Stimulated activated CD4-positive, alpha-beta T cell treated with anti-CD3 and anti-CD28 coated beads, Interleukin-1b, Interleukin-23, amount 100 ng/mL, for 24 hours (primary cell): ENCODE measurements around the gene DDB1.

Experiments used
- DNase-seq, 4 experiments: peaks; one replicate each; pipeline ENCODE4 v3.0.0-alpha.2; 2020; ENCODE audit warnings: low read depth in 4 of 4, low spot score in 1 of 4

DDB1 gene

DNA sequence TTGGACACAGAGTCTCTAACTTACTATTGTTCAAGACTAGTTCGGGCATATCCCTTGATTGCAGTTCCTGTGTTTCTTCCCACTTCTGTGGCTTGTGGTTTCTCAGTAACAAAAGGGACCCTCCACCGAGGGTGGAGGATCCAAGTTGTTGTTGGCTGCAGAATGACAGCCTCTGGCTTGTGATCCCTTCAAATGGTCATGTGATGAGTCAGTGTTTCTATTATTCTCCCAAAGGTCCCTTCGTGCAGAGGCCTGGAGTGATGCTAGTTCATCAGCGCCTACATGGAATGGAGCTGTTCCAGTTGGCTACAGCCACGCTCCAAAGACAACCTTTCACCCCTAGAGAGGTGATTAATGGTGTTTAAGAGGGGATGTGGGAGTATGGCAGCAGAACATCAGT lies 35.2 kb downstream of the DDB1 start:
- DNase-seq, result no peak

GRCh38 chr11:61297341-61297740 lies 35.6 kb downstream of the DDB1 start:
- no peak for DNase-seq

GRCh38 chr11:61295596-61295926 lies 37.3 kb downstream of the DDB1 start:
- DNase-seq, result no peak

DNA sequence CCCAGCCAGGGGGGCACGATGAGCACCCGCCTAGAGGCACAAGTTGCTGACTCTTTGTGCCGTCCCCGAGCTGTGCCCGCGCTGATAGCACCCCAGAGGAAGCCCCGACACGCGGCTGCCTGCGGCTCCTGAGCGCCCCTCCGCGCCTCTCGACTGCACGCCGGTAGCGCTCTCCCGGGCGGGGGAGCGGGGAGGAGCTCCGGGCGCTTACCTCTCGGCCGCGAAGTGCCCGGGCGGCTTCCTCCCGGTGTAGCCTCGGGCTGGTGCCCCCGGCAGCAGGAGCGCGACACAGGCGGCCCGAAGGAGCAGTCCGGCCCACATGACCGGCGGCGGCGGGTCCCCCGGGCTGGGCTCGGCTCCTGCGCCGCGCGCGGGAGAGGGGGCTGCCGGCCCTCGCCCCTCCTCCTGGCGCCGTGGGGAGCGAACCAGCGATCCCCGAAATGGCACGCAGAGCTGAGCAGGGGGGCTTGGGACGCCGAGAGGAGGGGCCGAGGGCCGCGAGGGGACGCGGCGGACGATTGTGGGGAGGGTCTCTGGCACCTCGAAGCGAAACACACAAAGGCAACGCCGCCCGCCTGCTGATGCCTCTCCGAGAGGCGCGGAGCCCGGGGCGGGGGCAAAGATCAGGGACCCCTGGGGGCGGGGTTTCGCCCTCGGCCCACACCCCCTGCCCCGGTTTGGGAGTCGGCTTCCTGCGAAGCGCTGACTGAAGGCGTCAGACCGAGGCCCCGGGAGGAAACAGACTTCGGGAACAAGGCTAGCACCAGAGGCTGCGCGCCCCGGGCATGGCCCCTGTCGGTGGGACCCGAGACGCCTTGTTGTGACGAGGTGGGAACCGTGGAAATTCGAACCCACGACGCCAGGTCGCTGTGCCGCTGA lies 37.9 kb downstream of the DDB1 start, which contains the start of gene VWCE:
Gene VWCE (minus strand): TSS at position 600 of the 879 bp plus-strand sequence. CDS start 279 bp downstream, at position 321.
- peak; percentile 32 to 67 (median 50) for DNase-seq

GRCh38 chr11:61293867-61294716 lies 38.8 kb downstream of the DDB1 start:
- DNase-seq, result peak; percentile 12 to 52 (median 30)

DNA sequence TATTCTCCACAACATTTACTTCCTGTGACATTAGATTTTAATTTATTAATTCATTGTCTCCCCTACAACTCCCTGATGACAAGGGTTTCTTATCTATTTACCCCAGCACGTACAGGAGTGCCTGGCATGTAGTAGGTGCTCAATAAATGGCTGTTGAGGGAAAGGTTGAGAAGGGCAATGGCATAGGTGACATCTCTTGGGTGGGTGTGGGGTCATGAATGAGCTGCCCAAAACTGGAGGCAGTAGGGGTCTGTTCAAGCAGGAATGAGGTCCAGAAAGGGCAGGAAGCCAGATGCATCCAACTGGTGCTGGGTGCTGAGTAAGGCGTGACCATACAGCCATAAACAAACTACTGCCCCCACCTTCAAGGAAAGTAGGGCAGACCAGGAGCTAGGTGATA lies 40.5 kb downstream of the DDB1 start:
- DNase-seq, result no peak

- DNase-seq, result no peak
These were observed 41.8 kb downstream of the DDB1 start for GRCh38 chr11:61290905-61291690.

DNA sequence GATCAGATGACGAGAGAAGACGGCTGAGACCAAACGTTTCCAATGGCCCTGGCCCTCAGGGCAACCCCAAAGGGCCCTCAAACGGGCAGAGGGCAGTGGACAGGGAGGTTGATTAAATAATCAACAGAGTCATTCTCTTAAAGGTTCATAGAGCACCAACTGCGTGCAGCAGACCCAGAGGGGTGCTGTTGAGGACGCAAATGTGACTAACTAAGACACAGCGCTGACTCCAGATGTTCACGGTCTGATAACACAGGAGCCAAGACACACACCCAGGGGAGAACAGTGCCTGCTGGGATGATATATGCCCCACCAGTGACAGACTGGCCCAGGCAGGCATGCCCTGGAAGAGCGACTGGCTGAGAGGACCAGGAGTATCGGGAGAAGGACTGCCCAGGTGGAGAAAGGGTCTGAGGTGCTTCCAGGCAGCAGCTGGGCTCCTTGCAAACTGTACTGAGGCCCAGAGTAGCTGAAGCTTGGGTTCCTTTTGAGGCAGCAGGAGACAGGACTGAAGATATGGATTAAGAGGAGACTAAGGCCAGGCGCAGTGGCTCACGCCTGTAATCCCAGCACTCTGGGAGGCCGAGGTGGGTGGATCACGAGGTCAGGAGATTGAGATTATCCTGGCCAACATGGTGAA lies 45.4 kb downstream of the DDB1 start:
- no peak for DNase-seq

- no peak for DNase-seq
These were observed 49.3 kb downstream of the DDB1 start for GRCh38 chr11:61283613-61284012.

DNA sequence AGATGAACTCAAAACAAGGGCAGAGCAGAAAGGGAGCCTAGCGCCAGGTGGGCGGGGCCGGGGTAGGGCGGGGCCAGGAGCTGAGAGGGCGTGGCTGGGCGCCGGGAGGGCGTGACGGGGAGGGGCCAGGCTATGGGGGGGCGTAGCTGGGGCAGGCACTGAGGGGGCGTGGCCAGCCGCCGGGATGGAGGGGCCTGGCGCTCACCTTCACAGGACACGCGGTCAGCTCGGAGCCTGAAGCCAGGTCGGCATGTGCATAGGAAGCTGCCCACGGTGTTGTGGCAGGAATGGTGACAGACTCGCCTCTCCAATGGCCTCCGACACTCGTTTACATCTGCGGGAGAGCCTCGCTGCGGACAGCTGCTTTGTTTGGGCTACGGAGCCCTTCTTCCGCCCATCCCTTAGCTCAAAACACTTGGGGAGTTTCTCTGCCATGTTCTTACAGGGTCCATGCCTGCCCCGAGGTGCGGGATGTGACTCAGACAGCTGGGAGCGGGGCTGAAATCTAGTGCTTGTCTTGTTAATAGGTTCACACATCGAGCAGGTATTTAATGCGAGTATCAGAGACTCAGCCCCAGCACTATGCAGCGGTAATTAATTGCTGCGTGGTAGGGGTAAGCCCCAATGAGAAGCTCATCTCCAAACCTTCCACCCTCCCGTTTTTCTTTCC lies 51.2 kb downstream of the DDB1 start:
- peak in 2 of 4 experiments; percentile 14 to 18 for DNase-seq

DNA sequence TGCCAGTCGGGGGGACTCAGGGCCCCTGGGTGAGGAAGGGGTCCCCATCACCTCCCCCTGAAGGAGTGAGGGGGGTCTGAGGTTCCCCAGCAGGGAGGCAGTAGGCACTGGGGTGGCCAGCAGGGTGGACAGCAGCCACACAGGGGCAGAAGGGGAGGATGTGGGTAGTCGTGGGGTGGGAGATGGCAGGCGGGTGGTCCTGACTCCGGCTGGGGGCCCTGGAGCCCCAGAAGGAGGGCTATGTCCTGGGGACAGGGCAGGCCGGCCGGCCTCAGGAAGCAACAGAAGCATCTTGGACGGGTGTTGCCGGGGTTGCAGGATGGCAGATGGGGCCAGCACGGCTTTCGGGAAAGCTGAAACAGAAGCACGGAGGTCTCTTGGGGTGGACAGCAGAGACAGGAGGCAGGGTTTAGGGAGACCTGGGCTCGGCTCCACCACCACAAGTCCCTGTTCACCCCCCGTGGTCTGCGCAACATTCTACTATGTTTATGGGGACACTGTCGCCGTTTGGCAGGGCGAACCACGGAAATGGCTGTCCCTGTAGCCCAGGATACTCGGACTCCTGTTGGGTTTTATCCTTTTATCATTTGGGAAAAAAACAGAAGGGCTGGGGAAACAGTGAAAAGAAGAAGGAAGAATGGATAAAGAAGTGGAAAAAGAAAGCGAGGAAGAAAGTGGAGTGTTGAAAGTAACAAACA lies 51.9 kb downstream of the DDB1 start:
- no peak for DNase-seq

DNA sequence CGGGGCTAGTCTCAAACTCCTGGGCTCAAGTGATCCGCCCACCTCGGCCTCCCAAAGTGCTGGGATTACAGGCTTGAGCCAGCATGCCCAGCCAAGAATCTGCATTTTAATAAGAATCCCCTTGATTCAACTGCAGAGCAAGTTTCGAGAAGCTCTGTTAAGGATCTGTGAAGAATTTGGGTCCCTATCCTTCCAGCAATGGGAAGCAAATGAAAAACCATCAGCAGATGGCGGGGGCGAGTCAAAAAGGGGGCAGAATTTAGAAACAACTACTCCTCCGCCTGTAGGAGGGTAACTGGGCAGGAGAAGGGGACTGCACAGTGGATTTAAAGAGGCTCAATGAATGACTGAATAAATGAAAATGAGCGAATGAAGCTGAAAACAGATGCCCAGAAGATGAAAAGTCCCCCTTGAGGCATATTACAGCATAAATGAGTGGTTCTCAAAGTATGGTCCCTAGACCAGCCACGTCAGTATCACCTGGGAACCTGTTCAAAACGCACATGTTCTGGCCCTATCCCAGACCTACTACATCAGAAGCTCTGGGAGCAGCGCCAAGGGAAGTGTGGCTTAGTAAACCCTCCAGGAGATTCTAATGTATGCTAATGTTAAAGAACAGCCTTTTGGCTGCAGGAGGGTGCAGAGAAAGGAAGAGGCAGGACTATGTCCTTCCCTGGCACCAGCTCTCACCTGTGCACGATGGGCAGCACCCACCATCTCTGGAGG lies 52.8 kb downstream of the DDB1 start:
- no peak for DNase-seq

DNA sequence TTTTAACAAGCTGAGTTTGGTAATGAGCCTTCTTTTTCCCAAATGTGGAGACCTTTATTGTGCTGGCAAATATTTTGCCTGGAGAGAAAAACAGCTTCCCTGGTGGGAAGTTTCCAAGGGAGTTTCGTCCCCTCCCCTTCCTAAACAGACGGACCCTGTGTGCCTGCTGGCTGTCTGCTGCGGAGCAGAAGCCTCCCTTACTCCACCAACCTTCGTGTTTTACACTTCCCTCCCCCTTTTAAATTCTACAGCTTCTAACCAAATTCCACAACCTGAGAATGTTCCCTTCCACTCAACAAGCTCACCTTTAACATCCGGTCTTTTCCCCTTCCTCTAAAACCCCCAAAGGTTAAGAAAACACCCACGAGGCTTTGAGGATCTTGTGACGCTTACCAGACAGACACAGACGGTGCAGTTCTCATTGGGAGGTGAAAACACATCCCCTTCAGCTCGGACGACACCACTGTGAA lies 54.9 kb downstream of the DDB1 start:
- no peak for DNase-seq

DNA sequence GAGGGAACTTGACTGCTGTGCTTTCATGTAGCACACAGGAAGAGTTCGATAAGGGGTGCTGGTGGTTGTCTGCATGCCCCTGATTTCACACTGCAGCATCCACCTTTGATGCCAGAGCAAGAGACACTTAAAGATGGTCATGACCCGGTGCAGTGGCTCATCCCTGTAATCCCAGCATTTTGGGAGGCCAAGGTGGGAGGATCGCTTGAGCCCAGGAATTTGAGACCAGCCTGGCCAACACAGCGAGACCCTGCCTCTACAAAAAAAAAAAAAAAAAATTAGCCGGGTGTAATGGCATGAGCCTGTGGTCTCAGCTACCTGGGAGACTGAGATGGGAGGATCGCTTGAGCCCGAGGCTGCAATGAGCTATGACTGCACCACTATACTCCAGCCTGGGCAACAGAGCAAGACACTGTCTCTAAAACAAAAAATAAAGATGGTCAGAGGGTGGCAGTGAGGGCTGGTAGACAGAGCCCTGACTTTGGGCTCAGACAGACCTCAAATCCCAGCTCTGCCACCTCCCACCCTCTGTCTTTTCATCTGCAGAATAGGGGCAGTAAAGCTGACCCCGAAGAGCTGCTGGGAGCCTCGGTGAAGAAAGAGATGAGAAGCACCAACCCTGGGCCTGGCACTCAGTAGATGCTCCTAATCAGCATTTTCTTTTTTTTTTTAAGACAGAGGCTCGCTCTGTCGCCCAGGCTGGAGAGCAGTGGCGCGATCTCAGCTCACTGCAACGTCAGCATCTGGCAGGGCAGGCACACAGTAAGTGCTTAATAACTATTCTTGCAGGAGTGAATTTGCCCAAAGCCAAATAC lies 55.5 kb downstream of the DDB1 start:
- DNase-seq, result no peak

DNA sequence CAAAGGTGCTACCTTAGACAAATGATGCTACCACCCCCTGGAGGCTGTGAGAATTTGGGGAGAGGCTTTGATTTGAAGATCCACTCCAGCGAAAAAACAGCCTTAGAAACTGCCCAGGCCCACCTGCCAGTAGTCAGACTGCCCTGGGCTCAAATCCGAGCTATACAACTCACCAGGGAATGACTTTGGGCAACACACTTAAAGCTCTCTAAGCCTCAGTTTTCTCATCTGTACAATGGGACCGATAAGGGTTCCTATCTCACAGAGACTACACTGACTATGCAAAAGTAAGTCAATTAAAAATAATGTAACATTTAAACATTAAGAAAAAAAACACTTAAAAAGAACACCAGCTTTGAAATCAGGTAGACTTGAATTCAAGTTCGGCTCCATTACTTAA lies 57.7 kb downstream of the DDB1 start:
- DNase-seq, result no peak

DNA sequence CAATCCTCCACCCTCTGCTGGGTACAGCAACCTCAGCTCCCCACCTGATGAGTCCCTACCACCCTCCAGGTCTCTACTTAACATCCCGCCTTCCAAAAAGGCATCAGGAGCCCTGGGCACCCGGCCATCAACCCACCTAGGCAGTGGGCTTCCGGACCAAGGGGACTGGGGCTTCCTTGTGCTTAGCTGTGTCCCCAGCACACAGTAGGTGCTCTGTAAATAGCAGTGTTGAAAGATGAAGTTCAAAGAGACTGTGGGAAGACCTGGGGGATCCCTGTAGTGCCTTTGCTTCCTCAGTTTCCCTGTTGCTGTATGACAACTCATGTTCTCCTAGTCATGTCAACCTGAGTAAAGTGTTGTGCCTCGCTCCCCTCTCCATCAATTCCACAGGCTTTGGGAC lies 58.8 kb downstream of the DDB1 start:
- no peak for DNase-seq

- no peak for DNase-seq
These were observed 59.5 kb downstream of the DDB1 start for GRCh38 chr11:61273178-61274078.
